Heart right ventricle (tissue), 16 donors: ENCODE results near the gene CTNND2. TPM values are rescaled to one million over a fixed set of nuclear protein-coding genes. Genes with fewer than 3 reads are reported as not detected.

Source experiments
- ATAC-seq, 8 donors: fragments of 200-7000 bp; cut with Tn5 transposase; one replicate each; pipeline ENCODE4 v1.9.1; 2020; ENCODE audit warnings: mild to moderate bottlenecking in 8 of 8, moderate library complexity in 8 of 8, moderate number of reproducible peaks in 1 of 8
- DNase-seq, 2 donors: peaks; one replicate each; pipeline ENCODE4 v3.0.0-alpha.2; 2020
- H3K27ac ChIP-seq, 10 donors: fragments of 200-600 bp; sonication (generic) in 2 of 10; one replicate each; pipeline versions ENCODE4 v1.5.0 to v1.8.0; 2020 to 2022; ENCODE audit warnings: mild to moderate bottlenecking in 3 of 10
- H3K27me3 ChIP-seq, 7 donors: fragments of 200-600 bp; one replicate each; pipeline ENCODE4 v1.8.0; 2021 to 2022; ENCODE audit warnings: mild to moderate bottlenecking in 2 of 7
- H3K36me3 ChIP-seq, 9 donors: fragments of 200-600 bp; sonication (generic) in 1 of 9; one replicate each; pipeline versions ENCODE4 v1.5.0 to v1.8.0; 2020 to 2022; ENCODE audit warnings: mild to moderate bottlenecking in 2 of 9
- H3K4me1 ChIP-seq, 9 donors: fragments of 200-600 bp; sonication (generic) in 1 of 9; one replicate each; pipeline versions ENCODE4 v1.5.0 to v1.8.0; 2020 to 2022; ENCODE audit warnings: mild to moderate bottlenecking in 4 of 9
- H3K4me3 ChIP-seq, 10 donors: fragments of 200-600 bp; sonication (generic) in 2 of 10; one replicate each; pipeline versions ENCODE4 v1.5.0 to v1.8.0; 2020 to 2022; ENCODE audit warnings: mild to moderate bottlenecking in 7 of 10, moderate library complexity in 2 of 10
- H3K9me3 ChIP-seq, 11 donors: fragments of 200-600 bp in 10 of 11; sonication (generic) in 2 of 11; one replicate each; pipeline versions ENCODE4 v1.5.0 to v1.8.0; 2013 to 2022; ENCODE audit warnings: mild to moderate bottlenecking in 2 of 11, control low read depth in 1 of 11, moderate library complexity in 1 of 11
- WGBS, 2 donors: extraction: QIAGEN DNeasy Blood & Tissue Kit; methylation state at CpG; one replicate each; pipeline ENCODE4 v1.1.7; 2013; ENCODE audit warnings: inconsistent platforms in 1 of 2; 5-methylcytosine and 5-hydroxymethylcytosine counted together
- intact Hi-C, 10 donors: fragments of 100-400 bp; cut with DNase I; formaldehyde crosslinking; loops; one replicate each; pipeline versions ENCODE4 v1.11.1 to v1.14.2; 2022
- polyA plus RNA-seq, 2 donors: library from polyadenylated mRNA; stranded (reverse); fragments of 200-250 nt; gene quantifications; one replicate each; pipeline ENCODE4 v1.2.3, GENCODE V29; 2013
- total RNA-seq, 10 donors: library from RNA; stranded (reverse); fragmentation: NEBNext Ultra II Directional in 3 of 10; extraction: Animal tissue kit (Norgen Biotek cat#: 25700) in 3 of 10; gene quantifications; one replicate each; pipeline versions ENCODE4 v1.2.1 to v1.2.4, GENCODE V29; 2021 to 2023
- TF ChIP-seq, protein P1 (sequence below), 9 donors: fragments of 200-600 bp; sonication (generic) in 2 of 9; IDR thresholded peaks; one replicate each; pipeline versions ENCODE4 v1.5.0 to v1.8.0; 2021 to 2022; ENCODE audit warnings: antibody characterized with exemption in 9 of 9, mild to moderate bottlenecking in 5 of 9, moderate library complexity in 1 of 9
- donor health status: Arrhythmogenic right ventricular cardiomyopathy.
- donor health status: ischemic (EF 13 %, LVEDD 7.1; RV severe dilation, severe dysfunction).
- donor health status: healthy with polysubstance abuse.
- donor health status: DM: no; HTN: yes; CAD: no.
- donor health status: DM: no; HTN: no; CAD: no.
- donor health status: ischemic (EF 25% LVEDD 6.9; RV normal size, moderate dysfunction).
- donor health status: ischemic (EF 25% LVEDD 5.7; RV mildly dilated, moderate dysfunction).
- donor health status: healthy.
- donor health status: DM: yes; HTN: yes; CAD: no.
- donor health status: Ischemic cardiomyopathy.
- donor health status: ischemic (EF 35%, LVEDD 5.7; RV mildly dilated, moderate dysfunction).
- donor health status: nonischemic (EF 11% LVEDD 7.7; RV severe dilation, severe dysfunction).
- donor health status: DM: yes; HTN: yes; CAD: no.
- donor health status: PGD.
- donor health status: ischemic (EF 29% LVEDD 5.4; RV normal size, mild dysfunction).
- donor health status: nonischemic (EF 23%, LVEDD 6.1; RV moderate dilation, normal function).

Gene CTNND2
- total and polyA plus RNA-seq, 12 donors, result 1.1 to 29.6 (median 9.9) TPM

GRCh38 chr5:11584017-11584416 is 320.2 kb downstream of the CTNND2 start:
- TF ChIP-seq, protein P1, sequence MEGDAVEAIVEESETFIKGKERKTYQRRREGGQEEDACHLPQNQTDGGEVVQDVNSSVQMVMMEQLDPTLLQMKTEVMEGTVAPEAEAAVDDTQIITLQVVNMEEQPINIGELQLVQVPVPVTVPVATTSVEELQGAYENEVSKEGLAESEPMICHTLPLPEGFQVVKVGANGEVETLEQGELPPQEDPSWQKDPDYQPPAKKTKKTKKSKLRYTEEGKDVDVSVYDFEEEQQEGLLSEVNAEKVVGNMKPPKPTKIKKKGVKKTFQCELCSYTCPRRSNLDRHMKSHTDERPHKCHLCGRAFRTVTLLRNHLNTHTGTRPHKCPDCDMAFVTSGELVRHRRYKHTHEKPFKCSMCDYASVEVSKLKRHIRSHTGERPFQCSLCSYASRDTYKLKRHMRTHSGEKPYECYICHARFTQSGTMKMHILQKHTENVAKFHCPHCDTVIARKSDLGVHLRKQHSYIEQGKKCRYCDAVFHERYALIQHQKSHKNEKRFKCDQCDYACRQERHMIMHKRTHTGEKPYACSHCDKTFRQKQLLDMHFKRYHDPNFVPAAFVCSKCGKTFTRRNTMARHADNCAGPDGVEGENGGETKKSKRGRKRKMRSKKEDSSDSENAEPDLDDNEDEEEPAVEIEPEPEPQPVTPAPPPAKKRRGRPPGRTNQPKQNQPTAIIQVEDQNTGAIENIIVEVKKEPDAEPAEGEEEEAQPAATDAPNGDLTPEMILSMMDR (IDR thresholded peaks at IDR 0.05), result no peak
- ATAC-seq, result no peak
- no peaks in the 10 kb centered on the region for H3K36me3 ChIP-seq
- no peak overlapping the region for H3K4me3 ChIP-seq
- intact Hi-C loops, result no loop called here
- H3K27me3 ChIP-seq, result no peaks in the 10 kb centered on the region
- WGBS, 2 donors, result 65 to 73% methylated on average over 6 of the region's 6 CpGs
- no peaks in the 10 kb centered on the region for H3K9me3 ChIP-seq
- no peak for DNase-seq
- H3K27ac ChIP-seq, result no peak overlapping the region
- H3K4me1 ChIP-seq, result peaks cover 0 to 7% (median 0%) of the 10 kb centered on the region in 9 donors

GRCh38 chr5:11579351-11579750 is 324.9 kb downstream of the CTNND2 start:
- ATAC-seq, result no peak
- H3K27ac ChIP-seq, result no peak overlapping the region
- H3K4me1 ChIP-seq, result no peaks in the 10 kb centered on the region
- no peak overlapping the region for H3K4me3 ChIP-seq
- H3K27me3 ChIP-seq, result no peaks in the 10 kb centered on the region
- H3K36me3 ChIP-seq, result no peaks in the 10 kb centered on the region
- no peak for DNase-seq
- TF ChIP-seq, protein P1 (IDR thresholded peaks at IDR 0.05), result no peak
- intact Hi-C loops, result no loop called here
- WGBS, 2 donors, result 84 to 91% methylated on average over 4 of the region's 4 CpGs
- H3K9me3 ChIP-seq, result no peaks in the 10 kb centered on the region

GRCh38 chr5:11574787-11575186 is 329.5 kb downstream of the CTNND2 start:
- Histone ChIP-seq H3K4me1 (no peaks in the 10 kb centered on the region), H3K27ac (no peak overlapping the region), H3K4me3 (no peak overlapping the region), H3K9me3 (no peaks in the 10 kb centered on the region), H3K36me3 (no peaks in the 10 kb centered on the region), H3K27me3 (no peaks in the 10 kb centered on the region)
- 93% methylated on average over 2 of the region's 2 CpGs for WGBS, 2 donors
- no peak for DNase-seq
- intact Hi-C loops, result no loop called here
- TF ChIP-seq, protein P1 (IDR thresholded peaks at IDR 0.05), result no peak
- no peak for ATAC-seq

DNA sequence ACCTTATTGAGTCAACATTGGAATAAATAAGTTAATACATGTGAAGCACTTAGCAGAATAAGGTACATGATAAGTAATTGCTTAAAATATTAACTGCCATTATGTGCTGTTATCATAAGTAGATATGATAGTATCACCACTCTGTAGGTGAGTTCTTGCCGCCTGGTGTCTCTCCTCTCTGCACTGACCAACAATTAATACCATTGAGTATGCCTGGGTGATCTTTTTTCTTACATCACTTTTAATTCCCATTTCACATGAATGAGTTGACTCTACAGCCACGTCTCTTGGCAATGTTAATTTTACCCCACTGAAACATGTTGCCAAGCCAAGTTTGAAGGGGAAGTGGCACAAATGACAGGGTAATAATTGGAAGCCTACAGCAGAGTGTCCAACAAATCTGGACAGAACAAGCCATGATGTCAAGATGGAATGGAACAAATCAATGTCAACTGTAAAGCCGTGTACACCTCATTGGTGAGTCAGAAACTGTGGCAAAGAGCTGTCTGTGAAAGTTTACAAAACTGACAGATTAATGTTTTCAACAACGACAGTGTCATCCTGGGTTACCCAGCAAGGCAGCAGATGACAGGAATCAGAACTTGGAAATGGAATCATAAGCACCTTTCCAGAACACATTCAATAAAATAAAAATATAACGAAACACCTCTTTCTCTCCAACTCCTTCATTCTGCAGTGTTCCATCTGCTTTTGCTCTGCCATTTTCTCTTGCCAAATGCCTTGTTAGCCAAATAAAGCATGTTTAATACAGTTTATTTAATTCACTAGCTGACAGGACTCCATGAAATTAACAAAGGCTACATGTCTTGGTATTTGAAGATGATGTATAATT is 330.9 kb downstream of the CTNND2 start:
- H3K36me3 ChIP-seq, result no peaks in the 10 kb centered on the region
- TF ChIP-seq, protein P1 (IDR thresholded peaks at IDR 0.05), result no peak
- no peak for DNase-seq
- H3K27me3 ChIP-seq, result no peaks in the 10 kb centered on the region
- 59 to 62% methylated on average over 5 of the region's 5 CpGs for WGBS, 2 donors
- no peaks in the 10 kb centered on the region for H3K4me1 ChIP-seq
- intact Hi-C loops, result no loop called here
- no peak overlapping the region for H3K27ac ChIP-seq
- H3K4me3 ChIP-seq, result no peak overlapping the region
- no peaks in the 10 kb centered on the region for H3K9me3 ChIP-seq
- peak in 3 of 8 donors; percentile 65 to 80 (median 74) for ATAC-seq
